Stimulated activated effector memory CD8-positive, alpha-beta T cell treated with anti-CD3 and anti-CD28 coated beads, Interleukin-12 subunit alpha, Interleukin-12 subunit beta, amount 100 ng/mL, for 72 hours (primary cell): ENCODE data around the gene FGGY.

Experiments used
- ATAC-seq: fragments of 150-1000 bp; cut with Tn5 transposase; 2 replicates; pipeline ENCODE4 v1.10.0; 2021
- DNase-seq, 2 donors: peaks; one replicate each; pipeline ENCODE4 v3.0.0; 2021 to 2022; ENCODE audit warnings: low spot score in 2 of 2
- H3K27ac Mint-ChIP-seq: one replicate; pipeline ENCODE4 v1.8.0; 2022; ENCODE audit warnings: mild to moderate bottlenecking, mixed read lengths
- H3K36me3 Mint-ChIP-seq: one replicate; pipeline ENCODE4 v1.8.0; 2022; ENCODE audit warnings: mild to moderate bottlenecking, mixed read lengths
- H3K4me1 Mint-ChIP-seq: one replicate; pipeline ENCODE4 v1.8.0; 2022; ENCODE audit warnings: mixed read lengths
- H3K4me3 Mint-ChIP-seq: one replicate; pipeline ENCODE4 v1.8.0; 2022; ENCODE audit warnings: mild to moderate bottlenecking, mixed read lengths
- H3K9me3 Mint-ChIP-seq: one replicate; pipeline ENCODE4 v1.8.0; 2022; ENCODE audit warnings: mixed read lengths

The FGGY gene

DNA sequence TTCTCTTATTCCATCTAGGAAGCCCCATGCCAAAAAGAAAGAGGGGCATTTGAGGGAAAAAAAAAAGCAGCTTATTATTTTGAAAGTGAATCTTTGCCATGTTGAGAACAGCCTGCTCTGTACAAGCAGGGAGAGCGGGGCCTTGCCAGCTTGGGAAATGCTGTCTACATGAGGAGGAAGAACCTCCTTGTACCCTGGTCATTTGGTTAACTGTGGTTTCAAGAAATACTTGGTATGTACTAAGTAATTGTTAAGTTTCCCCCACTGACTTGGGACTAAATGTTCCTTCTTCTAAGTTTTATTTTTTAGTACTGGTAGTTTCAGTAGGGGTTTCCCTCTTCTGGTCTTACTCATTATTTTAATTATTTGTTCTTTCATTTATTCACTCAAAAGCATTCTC, 373.8 kb downstream of the FGGY start:
- Mint-ChIP-seq H3K9me3 (no peaks in the 10 kb centered on the region), H3K4me1 (no peaks in the 10 kb centered on the region)
- ATAC-seq, result no peak

DNA sequence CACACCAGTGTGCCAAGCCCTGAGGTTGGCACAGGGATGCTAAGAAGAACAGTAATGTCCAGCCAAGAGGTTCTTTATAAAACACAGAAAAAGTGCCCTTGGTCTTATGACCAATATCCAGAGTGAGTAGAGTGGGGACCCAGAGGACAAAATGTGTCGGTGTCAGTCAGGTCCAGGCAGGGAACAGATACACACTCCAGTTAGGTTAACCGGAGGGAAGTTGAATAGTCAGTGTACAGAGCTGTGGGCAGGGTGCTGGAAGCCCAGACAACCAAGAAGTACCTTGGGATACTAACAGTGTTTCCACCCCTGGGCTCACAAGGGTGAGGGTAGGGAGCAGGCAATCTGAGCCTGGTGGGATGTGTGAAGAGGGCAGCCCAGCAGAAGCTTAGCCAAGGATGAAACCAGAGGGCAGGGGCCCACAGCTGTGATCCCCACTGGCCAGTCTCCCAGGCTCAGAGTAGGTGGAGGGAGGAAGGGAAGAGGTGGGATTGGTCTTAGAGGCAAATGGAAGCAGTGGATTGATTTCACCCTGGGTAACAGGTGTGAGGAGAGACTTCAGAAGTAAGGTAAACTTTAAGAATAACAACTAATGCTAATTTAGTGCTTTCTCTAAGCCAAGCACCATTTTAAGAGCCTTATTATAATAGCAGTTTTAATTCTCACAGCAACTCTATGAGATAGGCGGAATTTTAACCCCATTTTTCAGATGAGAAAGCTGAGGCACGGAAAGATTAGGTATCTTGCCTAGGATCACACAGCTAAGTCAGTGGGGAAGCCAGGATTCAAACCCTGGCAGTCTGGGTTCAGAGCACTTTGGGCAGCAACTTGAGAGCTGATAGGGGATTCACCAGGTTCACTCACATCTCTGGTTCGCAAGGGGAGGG, 374.4 kb downstream of the FGGY start:
- H3K36me3 Mint-ChIP-seq, result no peaks in the 10 kb centered on the region
- no peak for ATAC-seq
- no peak for DNase-seq
- no peak overlapping the region for H3K4me3 Mint-ChIP-seq
- peak overlapping the region; percentile 18 for H3K27ac Mint-ChIP-seq
- no peaks in the 10 kb centered on the region for H3K4me1 Mint-ChIP-seq
- no peaks in the 10 kb centered on the region for H3K9me3 Mint-ChIP-seq

More for the DNA sequence above, 373.8 kb downstream of the FGGY start:
- H3K36me3 Mint-ChIP-seq, result no peaks in the 10 kb centered on the region
- no peak for DNase-seq
- no peak overlapping the region for H3K27ac Mint-ChIP-seq
- H3K4me3 Mint-ChIP-seq, result no peak overlapping the region

DNA sequence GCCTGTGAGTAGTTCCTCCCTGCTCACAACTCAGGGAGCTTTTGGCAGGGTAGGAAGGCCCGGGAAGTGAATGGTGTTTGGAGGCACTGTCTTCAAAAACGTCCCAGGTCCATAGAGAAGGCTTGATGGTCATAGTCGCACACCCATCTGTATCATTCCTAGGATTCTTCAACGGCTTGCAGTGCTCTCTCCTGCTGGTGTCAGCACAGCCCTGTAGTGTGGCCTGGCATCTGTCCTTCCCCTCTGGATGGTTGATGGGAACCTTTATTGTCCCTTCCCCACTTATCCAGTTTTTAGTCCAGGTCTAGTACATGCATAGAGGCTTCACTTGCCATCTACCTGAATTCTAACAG, 375.0 kb downstream of the FGGY start:
- no peak overlapping the region for H3K27ac Mint-ChIP-seq
- H3K4me3 Mint-ChIP-seq, result no peak overlapping the region
- H3K9me3 Mint-ChIP-seq, result no peaks in the 10 kb centered on the region
- no peaks in the 10 kb centered on the region for H3K36me3 Mint-ChIP-seq
- H3K4me1 Mint-ChIP-seq, result no peaks in the 10 kb centered on the region
- no peak for ATAC-seq
- DNase-seq, result no peak

DNA sequence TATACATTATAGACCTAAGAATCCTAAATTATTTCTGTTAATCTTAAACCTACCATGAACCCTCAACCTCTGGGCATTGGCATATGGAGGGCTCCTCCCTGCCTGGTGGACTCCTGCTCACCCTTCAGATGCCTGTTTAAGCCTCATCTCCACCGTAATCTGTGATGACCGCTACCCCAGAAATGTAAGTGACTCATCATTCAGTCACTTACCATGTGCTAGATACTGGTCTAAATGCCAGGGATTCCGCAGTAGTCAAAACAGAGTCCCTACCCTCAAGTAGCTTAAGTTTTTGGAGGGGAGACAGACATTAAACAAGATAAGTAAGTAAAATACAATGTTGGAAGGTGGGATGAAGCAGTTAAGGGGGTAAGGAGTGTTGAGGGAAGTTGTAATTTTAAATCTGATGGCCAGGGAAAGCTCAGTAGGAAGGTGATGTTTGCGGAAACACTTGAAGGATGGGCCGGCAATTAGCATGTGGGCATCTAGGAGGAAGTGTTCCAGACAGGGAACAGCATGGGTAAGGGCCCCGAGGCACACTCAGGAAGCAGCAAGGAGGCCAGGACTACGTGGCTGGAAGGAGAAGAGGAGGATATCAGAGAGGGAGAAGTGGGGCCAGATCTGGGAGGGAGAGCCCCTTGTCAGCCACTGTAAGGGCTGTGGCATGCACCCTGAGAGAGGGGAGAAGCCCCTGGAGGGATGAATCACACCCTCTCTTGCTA, 376.1 kb downstream of the FGGY start:
- Mint-ChIP-seq H3K9me3 (no peaks in the 10 kb centered on the region), H3K4me3 (no peak overlapping the region), H3K27ac (no peak overlapping the region)

DNA sequence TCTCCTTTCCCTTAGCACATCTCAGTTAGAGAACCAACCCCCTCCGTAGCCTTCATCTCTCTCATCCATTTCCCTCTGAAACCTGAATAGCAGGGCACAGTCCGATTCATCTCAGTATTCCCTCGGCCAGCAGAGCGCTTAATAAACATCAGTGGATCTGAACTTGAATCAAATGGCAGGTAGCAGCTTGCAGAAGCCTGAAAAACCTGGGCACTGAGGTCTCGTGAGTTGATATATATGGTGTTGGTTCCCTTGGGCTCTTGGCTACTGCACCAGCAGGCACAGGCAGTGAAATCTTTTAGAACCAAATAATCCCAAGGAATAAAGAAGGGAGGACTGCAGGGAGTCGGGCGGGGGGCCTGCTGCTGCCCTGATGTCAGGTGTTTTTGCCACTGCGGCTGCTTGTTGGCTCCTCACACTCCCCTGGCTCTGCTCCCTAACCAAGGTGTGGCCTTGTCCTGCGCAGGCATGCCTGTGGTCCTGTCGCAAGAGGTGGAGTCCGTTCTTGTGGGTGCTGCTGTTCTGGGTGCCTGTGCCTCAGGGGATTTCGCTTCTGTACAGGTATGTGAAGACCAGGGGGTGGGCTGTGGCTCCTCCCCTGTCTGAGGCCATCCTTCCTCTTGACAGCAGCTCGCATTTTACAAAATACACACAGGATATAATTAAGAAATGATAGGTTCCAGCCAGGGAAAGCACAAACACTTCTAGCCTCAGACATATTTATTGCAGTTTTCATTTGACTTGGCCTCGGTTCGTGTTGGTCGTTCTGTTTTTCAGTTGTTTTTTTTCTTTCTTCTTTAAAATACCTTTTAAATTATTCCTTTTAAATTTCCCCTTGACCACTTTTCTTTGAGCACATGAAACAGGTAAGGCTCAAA, 376.9 kb downstream of the FGGY start:
- no peaks in the 10 kb centered on the region for H3K4me1 Mint-ChIP-seq
- no peak for DNase-seq
- ATAC-seq, result no peak
- H3K27ac Mint-ChIP-seq, result no peak overlapping the region
- H3K4me3 Mint-ChIP-seq, result no peak overlapping the region
- H3K36me3 Mint-ChIP-seq, result no peaks in the 10 kb centered on the region
- H3K9me3 Mint-ChIP-seq, result no peaks in the 10 kb centered on the region

More for the DNA sequence above, 376.1 kb downstream of the FGGY start:
- DNase-seq (no peak), ATAC-seq (peak; percentile 21)
- Mint-ChIP-seq H3K4me1 (no peaks in the 10 kb centered on the region), H3K36me3 (no peaks in the 10 kb centered on the region)

DNA sequence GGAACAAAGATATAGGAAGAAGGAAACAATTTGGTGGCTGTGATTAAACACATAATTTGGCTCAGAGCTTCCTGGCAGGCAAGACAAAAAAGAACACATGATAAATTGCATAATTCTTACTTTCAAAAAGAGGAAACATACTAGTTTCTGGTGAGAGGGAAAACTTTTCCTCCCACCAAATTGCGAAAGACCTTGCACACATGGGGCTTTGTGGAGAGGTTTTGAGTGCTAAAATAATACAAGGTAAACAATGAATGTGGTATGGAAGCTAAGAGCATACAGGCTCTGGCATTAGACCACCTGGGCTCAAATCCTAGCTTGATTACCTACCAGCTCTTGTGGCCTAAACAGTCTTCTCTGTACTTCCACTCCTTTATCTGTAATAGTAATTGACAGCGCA, 377.7 kb downstream of the FGGY start:
- Mint-ChIP-seq H3K4me1 (no peaks in the 10 kb centered on the region), H3K9me3 (no peaks in the 10 kb centered on the region), H3K27ac (no peak overlapping the region), H3K36me3 (no peaks in the 10 kb centered on the region), H3K4me3 (no peak overlapping the region)
- DNase-seq (no peak), ATAC-seq (no peak)

DNA sequence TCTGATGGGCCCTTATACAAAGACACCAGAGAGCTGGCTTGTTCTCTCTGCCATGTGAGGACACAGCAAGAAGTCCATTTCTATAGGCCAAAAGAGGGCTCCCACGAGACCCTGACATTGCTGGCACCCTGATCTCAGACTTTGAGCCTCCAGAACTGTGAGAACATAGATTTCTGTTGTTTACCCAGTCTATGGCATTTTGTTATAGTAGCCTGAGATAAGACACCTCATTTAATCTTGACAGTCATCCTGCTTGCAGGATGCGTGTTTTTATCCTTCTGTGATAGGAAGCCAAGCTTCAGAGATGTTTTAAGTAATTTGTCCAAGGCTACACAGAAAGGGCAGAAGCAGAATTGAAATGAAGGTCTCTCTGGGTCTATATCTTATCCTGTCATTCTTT, 379.0 kb downstream of the FGGY start:
- DNase-seq (no peak), ATAC-seq (no peak)
- Mint-ChIP-seq H3K9me3 (no peaks in the 10 kb centered on the region), H3K27ac (no peak overlapping the region), H3K4me3 (no peak overlapping the region), H3K4me1 (no peaks in the 10 kb centered on the region), H3K36me3 (no peaks in the 10 kb centered on the region)

DNA sequence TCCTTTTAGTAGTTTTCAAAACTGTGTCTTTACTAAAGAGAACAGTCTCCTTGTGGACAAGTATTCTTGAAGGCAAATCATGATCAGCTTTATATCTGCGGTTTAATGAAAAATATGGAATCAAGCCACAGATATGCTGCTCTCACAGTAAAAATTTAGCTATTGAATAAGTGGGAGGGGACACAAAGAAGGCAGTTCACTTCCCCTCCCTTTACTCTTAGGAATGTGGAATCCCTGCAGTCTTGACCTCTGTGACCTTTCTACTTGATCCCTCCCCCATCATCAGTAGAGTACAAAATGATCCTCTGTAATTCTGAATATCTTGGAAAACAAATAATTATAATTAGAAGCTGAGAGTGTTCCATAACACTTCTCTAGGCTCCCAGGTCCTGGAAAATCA, 381.1 kb downstream of the FGGY start:
- ATAC-seq, result no peak
- DNase-seq, result no peak
- no peak overlapping the region for H3K27ac Mint-ChIP-seq
- H3K9me3 Mint-ChIP-seq, result no peaks in the 10 kb centered on the region
- H3K4me1 Mint-ChIP-seq, result no peaks in the 10 kb centered on the region
- H3K36me3 Mint-ChIP-seq, result no peaks in the 10 kb centered on the region
- no peak overlapping the region for H3K4me3 Mint-ChIP-seq

DNA sequence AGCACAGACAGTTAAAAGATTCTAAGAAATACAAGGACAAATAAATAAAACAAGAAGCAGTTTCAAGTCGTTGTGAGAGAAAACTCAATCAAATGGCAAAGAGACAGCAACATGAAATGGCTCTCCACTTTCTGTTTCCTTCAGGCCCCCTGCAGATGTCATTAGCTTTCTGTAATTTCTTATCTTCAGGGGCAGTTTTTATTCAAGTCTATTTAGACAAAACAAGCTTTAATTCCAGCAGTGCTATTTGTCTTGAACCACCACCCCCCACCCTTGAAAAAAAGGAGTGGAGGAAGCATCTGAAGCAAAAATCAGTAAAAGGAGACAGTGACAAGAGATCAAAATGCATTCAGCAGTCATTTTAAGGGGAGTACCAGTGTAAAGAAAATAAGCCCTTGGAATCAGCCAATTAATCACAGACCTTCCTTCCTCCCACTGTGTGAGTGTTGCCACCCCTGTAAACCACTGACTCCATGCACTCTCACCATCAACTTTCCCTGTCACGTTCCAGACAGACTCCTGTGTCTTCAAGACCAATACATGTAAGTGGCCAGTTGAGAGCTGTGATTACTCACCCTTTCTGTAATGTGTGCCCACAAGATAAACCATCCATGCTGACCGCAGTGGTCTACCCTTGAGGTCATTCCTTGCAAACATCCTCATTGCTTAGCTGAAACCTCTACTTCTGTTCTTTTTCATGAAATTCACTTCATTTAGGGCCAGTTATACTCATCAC, 381.8 kb downstream of the FGGY start:
- Mint-ChIP-seq H3K4me3 (no peak overlapping the region), H3K36me3 (no peaks in the 10 kb centered on the region), H3K9me3 (no peaks in the 10 kb centered on the region), H3K4me1 (no peaks in the 10 kb centered on the region), H3K27ac (no peak overlapping the region)
- no peak for ATAC-seq
- no peak for DNase-seq

DNA sequence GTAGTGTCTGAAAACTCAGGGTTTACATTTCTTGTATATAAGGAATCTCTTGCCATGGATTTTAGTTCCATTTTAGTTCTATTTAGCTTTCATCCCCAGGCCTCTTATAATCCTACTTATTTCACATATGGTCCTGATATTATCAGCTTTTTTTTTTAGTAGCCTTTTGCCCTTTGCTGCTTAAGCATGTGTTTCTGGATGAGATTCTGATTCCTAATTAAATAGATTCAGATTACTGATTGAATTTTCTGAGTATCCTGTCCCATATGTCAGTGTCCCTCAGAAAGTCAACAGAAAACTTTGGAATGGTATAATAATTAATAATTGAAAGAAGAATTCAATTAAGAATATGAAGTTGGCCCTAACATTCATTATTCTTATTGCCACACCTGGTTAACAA, 383.1 kb downstream of the FGGY start:
- Mint-ChIP-seq H3K9me3 (no peaks in the 10 kb centered on the region), H3K36me3 (no peaks in the 10 kb centered on the region), H3K4me1 (no peaks in the 10 kb centered on the region), H3K27ac (no peak overlapping the region), H3K4me3 (no peak overlapping the region)
- DNase-seq, result no peak
- no peak for ATAC-seq

DNA sequence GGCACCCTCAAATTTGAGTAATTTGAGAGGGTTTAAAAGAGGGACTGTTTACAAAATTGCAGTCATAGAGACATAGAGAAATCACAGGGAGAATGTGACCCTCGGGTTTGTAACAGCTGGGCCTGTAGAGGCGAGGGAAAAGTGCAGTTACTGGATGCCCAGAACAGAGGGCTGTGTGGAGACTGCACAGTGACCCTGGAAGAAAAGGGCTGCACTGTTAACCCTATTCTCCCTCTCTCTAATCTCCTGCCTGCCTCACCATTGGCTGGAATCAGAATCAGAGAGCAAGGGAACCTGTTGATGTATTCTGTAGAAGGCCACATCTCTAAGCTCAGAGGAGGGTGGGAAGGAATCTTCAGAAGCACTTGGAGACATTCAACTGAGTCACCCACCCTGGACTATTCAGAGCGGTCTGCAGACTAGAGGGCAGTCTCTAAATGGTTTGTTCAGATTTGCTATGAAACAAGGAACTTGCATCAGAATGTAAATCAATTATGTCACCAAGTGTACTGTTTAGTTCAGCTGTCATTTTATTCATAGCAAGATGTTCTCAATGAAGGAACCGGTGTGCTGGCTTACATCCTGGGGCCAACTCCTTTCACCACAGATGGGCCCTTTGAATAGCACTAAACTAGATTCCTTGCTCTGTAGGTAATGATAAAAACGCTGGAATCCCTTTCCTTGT, 385.6 kb downstream of the FGGY start:
- Mint-ChIP-seq H3K36me3 (no peaks in the 10 kb centered on the region), H3K4me1 (no peaks in the 10 kb centered on the region), H3K27ac (no peak overlapping the region), H3K9me3 (no peaks in the 10 kb centered on the region), H3K4me3 (no peak overlapping the region)
- ATAC-seq (no peak), DNase-seq (no peak)

DNA sequence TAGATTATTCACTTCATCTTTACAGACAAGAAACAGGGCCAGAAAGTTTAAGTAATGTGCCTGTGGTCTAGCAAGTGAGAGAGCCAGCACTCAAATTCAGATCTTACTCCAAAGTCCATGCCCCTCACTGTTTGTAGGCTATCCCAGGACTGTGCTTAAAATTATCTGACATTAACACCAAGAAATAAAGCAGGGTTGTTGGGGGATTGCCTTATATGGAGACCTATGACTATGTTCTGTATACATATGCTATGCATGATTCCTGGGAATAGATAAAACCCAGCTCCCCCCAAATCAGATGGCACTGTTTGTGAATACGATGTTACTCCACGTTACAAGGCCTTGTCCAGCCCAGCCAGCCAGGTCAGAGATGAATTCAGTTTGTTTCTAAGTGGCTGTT, 386.3 kb downstream of the FGGY start:
- Mint-ChIP-seq H3K4me3 (no peak overlapping the region), H3K27ac (no peak overlapping the region), H3K9me3 (no peaks in the 10 kb centered on the region), H3K4me1 (no peaks in the 10 kb centered on the region), H3K36me3 (no peaks in the 10 kb centered on the region)
- no peak for ATAC-seq
- DNase-seq, result no peak

DNA sequence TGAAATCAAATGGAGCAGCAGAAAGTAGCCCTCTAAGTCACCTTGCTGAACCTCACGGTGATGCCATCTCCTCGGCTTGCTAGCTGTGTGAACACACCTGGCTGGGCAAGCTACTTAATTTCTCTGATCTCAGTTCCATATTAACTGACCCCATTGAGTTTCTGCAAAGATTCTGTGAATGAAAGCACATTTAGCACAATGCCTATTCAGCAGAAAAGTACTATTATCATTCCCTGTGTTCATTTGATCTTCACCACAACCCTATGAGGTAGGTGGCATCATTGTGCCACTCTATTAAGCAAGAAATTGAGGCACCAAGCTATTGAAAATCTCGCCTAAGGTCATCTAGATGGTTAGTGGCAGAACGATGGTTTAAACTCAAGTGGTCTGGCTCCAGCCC, 387.8 kb downstream of the FGGY start:
- Mint-ChIP-seq H3K36me3 (no peaks in the 10 kb centered on the region), H3K4me1 (no peaks in the 10 kb centered on the region), H3K4me3 (no peak overlapping the region), H3K27ac (no peak overlapping the region), H3K9me3 (no peaks in the 10 kb centered on the region)
- DNase-seq (no peak), ATAC-seq (no peak)

DNA sequence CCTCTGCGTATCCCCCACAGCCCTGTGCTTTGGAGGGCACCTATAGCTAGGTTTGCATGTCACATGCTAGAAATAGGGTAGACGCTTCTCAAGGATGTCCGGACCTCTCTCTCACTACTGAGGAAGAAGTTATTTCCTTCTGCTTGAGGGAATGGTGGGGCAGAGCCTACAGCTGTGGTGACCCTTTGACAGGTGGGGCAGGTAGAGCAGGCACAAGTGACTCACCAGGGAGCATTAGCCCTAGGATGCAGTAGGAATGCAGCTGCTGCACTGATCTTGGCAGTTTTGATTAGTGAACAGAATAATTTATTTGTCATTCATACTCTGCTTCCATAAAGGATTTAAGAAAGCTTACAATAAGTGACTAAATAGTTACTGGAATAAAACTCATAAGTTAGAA, 388.2 kb downstream of the FGGY start:
- Mint-ChIP-seq H3K4me1 (no peaks in the 10 kb centered on the region), H3K36me3 (no peaks in the 10 kb centered on the region), H3K4me3 (no peak overlapping the region), H3K9me3 (no peaks in the 10 kb centered on the region), H3K27ac (no peak overlapping the region)
- ATAC-seq (no peak), DNase-seq (no peak)
